HEK293 (cell line): Measurements from ENCODE around the gene DISC1.

ENCODE experiments used
- CTCF ChIA-PET: fragments of 350-600 bp; formaldehyde crosslinking; extraction: SDS; loops from one replicate; lab custom pipeline; 2021; ENCODE audit warnings: antibody characterized with exemption; lab: Yijun Ruan, JAX
- POLR2A ChIA-PET: fragments of 300-600 bp; formaldehyde crosslinking; extraction: SDS; loops from one replicate; lab custom pipeline; 2020; ENCODE audit warnings: antibody characterized with exemption, inconsistent platforms; lab: Yijun Ruan, JAX
- H3K27ac ChIP-seq: fragments of 200-500 bp; sonication (Bioruptor generic); 2 replicates; pipeline ENCODE4 v1.5.1; 2014; ENCODE audit warnings: low read depth, low read length, control low read depth, inconsistent platforms; ENCODE audit errors: extremely low read depth
- H3K36me3 ChIP-seq, 2 experiments: fragments of 200-500 bp in 1 of 2; sonication (Bioruptor generic) in 1 of 2; 1 replicate in 1 of 2; 2 replicates in 1 of 2; pipeline ENCODE4 v1.5.1; 2014 to 2017; ENCODE audit warnings: inconsistent platforms in 2 of 2, low read length in 2 of 2; ENCODE audit not compliant: control insufficient read depth in 2 of 2, insufficient read depth in 1 of 2
- H3K4me1 ChIP-seq: fragments of 200-500 bp; sonication (Bioruptor generic); 2 replicates; pipeline ENCODE4 v1.5.1; 2014; ENCODE audit warnings: mild to moderate bottlenecking, low read length, inconsistent platforms; ENCODE audit not compliant: control insufficient read depth, insufficient read depth
- H3K4me3 ChIP-seq: 2 replicates; pipeline ENCODE4 v1.5.1; 2011; ENCODE audit warnings: low read depth, mild to moderate bottlenecking, control low read depth, low read length, moderate library complexity
- H3K9me3 ChIP-seq: fragments of 200-500 bp; sonication (Bioruptor generic); 2 replicates; pipeline ENCODE4 v1.5.1; 2014; ENCODE audit warnings: low read depth, low read length, inconsistent platforms; ENCODE audit not compliant: control insufficient read depth, insufficient read depth
- CTCF ChIP-seq: fragments of 450-650 bp; formaldehyde crosslinking; IDR thresholded peaks from 2 replicates; pipeline ENCODE4 v1.5.1; 2016; ENCODE audit warnings: missing biosample characterization, missing genetic modification characterization
- PBX3 ChIP-seq: sonication (generic); formaldehyde crosslinking; IDR thresholded peaks from 2 replicates; pipeline ENCODE4 v1.8.1; 2022; ENCODE audit warnings: mild to moderate bottlenecking, moderate library complexity, missing genetic modification reagents
- PRDM10 ChIP-seq: fragments of 450-650 bp; formaldehyde crosslinking; IDR thresholded peaks from 2 replicates; pipeline ENCODE4 v1.5.1; 2016; ENCODE audit warnings: missing biosample characterization, missing genetic modification characterization
- PRDM2 ChIP-seq: fragments of 450-650 bp; formaldehyde crosslinking; IDR thresholded peaks from 2 replicates; pipeline ENCODE4 v1.5.1; 2016; ENCODE audit warnings: missing biosample characterization, missing genetic modification characterization, borderline replicate concordance
- SP2 ChIP-seq: fragments of 450-650 bp; formaldehyde crosslinking; IDR thresholded peaks from 2 replicates; pipeline ENCODE4 v1.5.1; 2016; ENCODE audit warnings: missing biosample characterization, missing genetic modification characterization
- SP3 ChIP-seq: fragments of 450-650 bp; formaldehyde crosslinking; IDR thresholded peaks from 2 replicates; pipeline ENCODE4 v1.5.1; 2016; ENCODE audit warnings: missing biosample characterization, missing genetic modification characterization
- TCF7L2 ChIP-seq: IDR thresholded peaks from 2 replicates; pipeline ENCODE4 v1.6.1; 2011; ENCODE audit warnings: low read depth, mild to moderate bottlenecking, inconsistent platforms, low read length, moderate library complexity, borderline replicate concordance
- ZNF133 ChIP-seq: fragments of 450-650 bp; formaldehyde crosslinking; IDR thresholded peaks from 2 replicates; pipeline ENCODE4 v1.5.1; 2016; ENCODE audit warnings: missing biosample characterization, missing genetic modification characterization
- ZNF169 ChIP-seq: fragments of 450-650 bp; formaldehyde crosslinking; IDR thresholded peaks from 2 replicates; pipeline ENCODE4 v1.5.1; 2016; ENCODE audit warnings: missing biosample characterization, missing genetic modification characterization
- ZNF174 ChIP-seq: fragments of 450-650 bp; formaldehyde crosslinking; IDR thresholded peaks from 2 replicates; pipeline ENCODE4 v1.5.0; 2017; ENCODE audit warnings: missing biosample characterization, mild to moderate bottlenecking, missing genetic modification characterization
- ZNF248 ChIP-seq: fragments of 450-650 bp; formaldehyde crosslinking; IDR thresholded peaks from 2 replicates; pipeline ENCODE4 v1.5.1; 2017; ENCODE audit warnings: missing biosample characterization, missing genetic modification characterization
- ZNF366 ChIP-seq: fragments of 450-650 bp; formaldehyde crosslinking; conservative IDR thresholded peaks from 2 replicates; pipeline ENCODE4 v1.5.1; 2016; ENCODE audit warnings: missing biosample characterization, missing genetic modification characterization
- ZNF518A ChIP-seq: fragments of 450-650 bp; formaldehyde crosslinking; conservative IDR thresholded peaks from 2 replicates; pipeline ENCODE4 v1.5.1; 2016; ENCODE audit warnings: low read depth, missing biosample characterization, missing genetic modification characterization
- ZNF658 ChIP-seq: fragments of 450-650 bp; formaldehyde crosslinking; IDR thresholded peaks from 2 replicates; pipeline ENCODE4; 2016; ENCODE audit warnings: missing biosample characterization, missing genetic modification characterization
- ZNF768 ChIP-seq: fragments of 450-650 bp; formaldehyde crosslinking; IDR thresholded peaks from 2 replicates; pipeline ENCODE4 v1.5.1; 2018; ENCODE audit warnings: missing biosample characterization, mild to moderate bottlenecking, missing genetic modification characterization
- ZNF777 ChIP-seq: fragments of 450-650 bp; formaldehyde crosslinking; IDR thresholded peaks from 2 replicates; pipeline ENCODE4 v1.5.1; 2017; ENCODE audit warnings: missing biosample characterization, missing genetic modification characterization, borderline replicate concordance
- ZSCAN16 ChIP-seq: fragments of 450-650 bp; formaldehyde crosslinking; IDR thresholded peaks from 2 replicates; pipeline ENCODE4 v1.5.1; 2016; ENCODE audit warnings: missing biosample characterization, missing genetic modification characterization
- ZSCAN30 ChIP-seq: fragments of 450-650 bp; IDR thresholded peaks from 2 replicates; pipeline ENCODE4 v1.5.1; 2018; ENCODE audit warnings: missing biosample characterization, mild to moderate bottlenecking, missing genetic modification characterization, moderate library complexity

The DISC1 gene

GRCh38 chr1:231723146-231723545, 96.6 kb downstream of the DISC1 start:
- Histone ChIP-seq H3K36me3 (no peaks in the 10 kb centered on the region), H3K27ac (no peak overlapping the region), H3K4me1 (no peaks in the 10 kb centered on the region), H3K4me3 (no peak overlapping the region), H3K9me3 (no peaks in the 10 kb centered on the region)
- ChIA-PET CTCF (interaction anchor here (0.6 kb wide), 1 partner anchor 176 kb away, joined by 3 read pairs; no protein-coding TSS in a partner anchor), POLR2A (no interaction called here)
- TF ChIP-seq SP2 (tag by site-specific recombination) (no peak), PRDM10 (tag by site-specific recombination) (no peak), ZNF169 (tag by site-specific recombination) (no peak), ZNF133 (no peak), ZNF248 (tag by site-specific recombination) (no peak), ZNF658 (tag by site-specific recombination) (no peak), ZNF768 (tag by site-specific recombination) (no peak), ZNF518A (tag by site-specific recombination) (no peak), PRDM2 (no peak), ZSCAN16 (tag by site-specific recombination) (no peak), SP3 (tag by site-specific recombination) (no peak), ZNF366 (tag by site-specific recombination) (no peak), ZNF174 (tag by site-specific recombination) (no peak), TCF7L2 (no peak), ZNF777 (no peak), CTCF (tag by site-specific recombination) (no peak), PBX3 (CRISPR knock-in tag) (no peak), ZSCAN30 (no peak)
